Heart left ventricle (tissue), 13 donors: Measurements from ENCODE around the gene DOCK1.

Experiments
- CTCF ChIP-seq, 12 donors: fragments of 200-600 bp; sonication (generic) in 4 of 12; IDR thresholded peaks; one replicate each; pipeline versions ENCODE4 v1.5.0 to v1.8.0; 2018 to 2022; ENCODE audit warnings: antibody characterized with exemption in 12 of 12, mild to moderate bottlenecking in 5 of 12
- POLR2A ChIP-seq, 2 donors: fragments of 450-650 bp; IDR thresholded peaks; one replicate each; pipeline ENCODE4 v1.6.1; 2017; ENCODE audit warnings: antibody characterized with exemption in 2 of 2, mild to moderate bottlenecking in 2 of 2, moderate library complexity in 2 of 2
- donor health status: ischemic (EF 13 %, LVEDD 7.1; RV severe dilation, severe dysfunction).
- donor health status: DM: no; HTN: yes; CAD: no.
- donor health status: DM: no; HTN: no; CAD: no.
- donor health status: ischemic (EF 25% LVEDD 6.9; RV normal size, moderate dysfunction).
- donor health status: ischemic (EF 25% LVEDD 5.7; RV mildly dilated, moderate dysfunction).
- donor health status: ischemic (EF 35%, LVEDD 5.7; RV mildly dilated, moderate dysfunction).
- donor health status: nonischemic (EF 11% LVEDD 7.7; RV severe dilation, severe dysfunction).
- donor health status: DM: yes; HTN: yes; CAD: no.
- donor health status: PGD.
- donor health status: ischemic (EF 29% LVEDD 5.4; RV normal size, mild dysfunction).
- donor health status: nonischemic (EF 23%, LVEDD 6.1; RV moderate dilation, normal function).

DNA sequence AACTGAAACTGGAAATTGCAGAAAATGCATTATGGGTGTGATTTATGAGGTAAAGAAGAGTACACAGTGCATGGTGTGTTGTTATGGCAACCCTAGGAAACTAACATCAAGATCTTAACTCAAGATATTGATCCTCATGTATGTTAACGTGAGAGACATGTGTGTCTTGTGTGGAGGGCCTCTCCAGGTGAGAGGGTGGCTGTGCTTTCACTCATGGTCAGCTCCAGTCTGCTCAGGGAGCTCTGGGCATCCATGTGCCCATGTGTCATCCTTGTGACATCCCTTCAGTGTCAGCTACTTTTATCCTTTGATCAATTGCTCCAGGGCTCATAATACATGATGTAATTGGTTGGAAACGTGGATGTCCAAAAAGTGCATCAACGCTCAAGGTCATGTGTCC, 316.1 kb downstream of the DOCK1 start:
- no peak for TF ChIP-seq CTCF (IDR thresholded peaks at IDR 0.05)
- no peak for TF ChIP-seq POLR2A (IDR thresholded peaks at IDR 0.05)
